ENCODE measurements around the gene ONECUT1.

ONECUT1 gene

DNA sequence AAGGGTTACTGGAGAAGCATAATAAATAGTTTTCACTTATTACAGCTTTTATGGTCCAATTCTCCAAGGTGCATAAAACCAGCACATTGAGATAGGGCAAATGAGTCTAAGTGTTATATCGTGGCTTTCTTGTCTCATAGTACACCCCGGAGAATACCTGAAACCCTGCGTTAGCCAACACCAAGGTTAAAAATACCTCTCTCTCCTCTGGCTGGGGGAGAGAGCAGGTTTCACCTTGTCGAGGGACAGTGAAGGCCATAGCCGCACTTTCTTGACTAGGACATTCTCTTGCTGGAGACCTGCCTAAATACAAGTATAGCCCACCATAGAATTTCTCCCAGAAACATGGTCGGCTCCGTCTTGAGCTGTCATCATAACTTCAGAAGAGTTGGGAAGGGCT, 59.5 kb downstream of the ONECUT1 start:
- DNase-seq: no peak

- no peak for DNase-seq
Measured at GRCh38 chr15:52730173-52730572, 60.0 kb downstream of the ONECUT1 start.

- no peak for DNase-seq
Measured at GRCh38 chr15:52728899-52729298, 61.2 kb downstream of the ONECUT1 start.

GRCh38 chr15:52727815-52728214, 62.3 kb downstream of the ONECUT1 start:
- no peak for DNase-seq

GRCh38 chr15:52726195-52726594, 63.9 kb downstream of the ONECUT1 start:
- DNase-seq: no peak

DNA sequence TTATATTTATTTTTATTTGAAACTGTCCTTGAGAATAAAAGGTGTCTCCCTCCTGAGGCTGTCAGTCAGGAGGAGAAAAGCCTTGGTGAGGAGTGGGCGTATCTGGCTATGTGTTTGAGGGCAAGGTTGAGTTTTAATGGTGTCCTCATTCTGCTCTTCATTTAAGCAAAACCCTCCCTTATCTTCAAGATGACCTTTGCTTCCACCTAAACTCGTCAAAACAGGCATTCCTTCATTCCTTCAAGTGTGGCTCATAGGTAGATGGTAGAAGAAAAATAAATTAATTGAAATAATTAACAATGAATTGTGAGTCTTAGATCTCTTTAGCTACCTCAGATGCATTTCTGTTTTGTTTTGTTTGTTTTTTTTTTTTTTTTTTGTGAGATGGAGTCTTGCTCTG, 71.6 kb downstream of the ONECUT1 start:
- no peak for DNase-seq

- no peak for DNase-seq
Measured at GRCh38 chr15:52717924-52718323, 72.2 kb downstream of the ONECUT1 start.

- no peak for DNase-seq
Measured at GRCh38 chr15:52717481-52717880, 72.7 kb downstream of the ONECUT1 start.

DNA sequence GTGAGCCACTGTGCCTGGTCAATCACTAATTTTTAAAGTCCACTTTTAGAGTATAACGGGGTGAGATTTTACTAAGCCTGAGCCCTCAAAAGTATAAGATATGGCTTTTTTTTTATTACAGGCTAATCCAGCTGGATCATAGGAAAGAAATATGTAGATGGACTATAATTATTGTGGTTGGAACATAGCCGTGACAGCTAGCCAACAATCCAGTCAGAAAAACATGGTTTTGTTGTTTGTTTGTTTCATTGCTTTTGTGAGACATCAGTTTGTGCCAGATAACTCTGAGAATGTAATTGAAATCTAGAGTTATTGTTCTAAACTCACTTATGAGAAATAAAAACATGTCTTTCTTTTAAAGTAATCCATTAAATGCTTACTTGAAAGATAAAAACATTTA, 73.6 kb downstream of the ONECUT1 start:
- DNase-seq: no peak

DNA sequence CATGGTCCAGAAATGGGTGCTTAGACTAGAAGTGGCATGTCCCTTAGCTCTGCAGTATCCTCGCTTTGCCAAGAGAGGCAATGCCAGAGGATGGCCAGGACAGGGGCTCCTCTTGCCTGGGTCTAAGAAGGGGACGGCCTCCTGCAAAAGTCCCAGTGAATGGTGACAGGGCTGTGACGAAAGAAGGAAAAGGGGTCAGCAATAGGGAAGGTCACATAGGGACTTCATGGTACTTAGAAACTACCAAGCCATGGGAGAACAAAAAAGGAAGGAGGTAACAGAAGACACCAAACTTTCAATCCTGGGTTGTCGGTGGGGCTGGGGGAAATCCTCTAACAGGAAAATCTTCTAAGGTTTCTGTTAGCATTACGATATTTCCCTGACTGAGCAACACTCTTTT, 74.7 kb downstream of the ONECUT1 start:
- DNase-seq: no peak

DNA sequence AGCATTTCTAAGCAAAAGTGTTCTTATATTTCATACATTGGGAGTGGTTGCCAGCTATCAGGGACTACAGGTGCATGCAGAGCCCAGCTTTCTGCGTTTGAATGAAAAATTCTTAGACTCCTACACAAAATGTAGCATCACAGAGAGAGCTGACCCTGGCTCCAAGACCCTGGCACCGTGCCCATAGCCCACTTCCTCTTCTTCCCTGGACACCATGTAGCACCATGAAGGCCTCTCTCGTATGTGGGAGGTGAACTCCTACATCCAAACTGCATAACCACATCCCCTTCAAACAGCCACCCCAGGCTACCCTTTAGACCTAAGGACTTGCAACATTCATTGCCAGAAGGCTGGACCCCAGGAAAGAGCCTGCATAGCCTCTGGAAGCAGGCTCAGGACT, 75.2 kb downstream of the ONECUT1 start:
- DNase-seq: no peak

DNA sequence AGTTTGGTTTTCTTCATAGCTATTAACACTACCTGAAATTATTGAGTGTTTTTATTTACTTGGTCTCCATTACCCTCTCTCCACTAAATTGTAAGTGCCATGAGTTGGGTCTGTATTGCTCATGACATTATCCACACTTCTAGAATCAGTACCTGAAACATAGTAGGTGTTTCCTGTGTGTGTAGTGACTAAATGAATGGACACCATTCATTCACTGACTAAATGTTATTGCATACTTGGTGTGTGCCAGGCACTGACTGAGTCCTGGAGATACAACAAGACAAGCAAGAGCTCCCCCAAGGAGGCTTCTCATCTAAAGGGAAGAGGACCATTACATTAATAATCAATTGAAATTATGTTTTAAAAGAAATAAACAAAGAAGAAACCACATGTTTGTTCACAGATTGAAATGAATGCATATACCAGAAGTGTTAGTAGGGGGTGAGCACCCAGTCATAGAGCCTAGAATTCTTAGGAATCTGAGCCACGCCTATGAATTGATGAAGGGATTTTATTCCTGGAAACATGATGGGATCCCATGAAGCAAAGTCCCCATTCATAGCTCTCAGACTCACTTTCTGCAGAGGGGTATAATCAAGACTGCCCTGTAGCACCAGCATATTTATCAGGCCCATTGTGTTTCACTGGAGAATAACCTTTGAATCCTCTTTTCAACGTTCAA, 79.3 kb downstream of the ONECUT1 start:
- no peak for DNase-seq

- no peak for DNase-seq
Measured at GRCh38 chr15:52710050-52710707, 80.0 kb downstream of the ONECUT1 start.

DNA sequence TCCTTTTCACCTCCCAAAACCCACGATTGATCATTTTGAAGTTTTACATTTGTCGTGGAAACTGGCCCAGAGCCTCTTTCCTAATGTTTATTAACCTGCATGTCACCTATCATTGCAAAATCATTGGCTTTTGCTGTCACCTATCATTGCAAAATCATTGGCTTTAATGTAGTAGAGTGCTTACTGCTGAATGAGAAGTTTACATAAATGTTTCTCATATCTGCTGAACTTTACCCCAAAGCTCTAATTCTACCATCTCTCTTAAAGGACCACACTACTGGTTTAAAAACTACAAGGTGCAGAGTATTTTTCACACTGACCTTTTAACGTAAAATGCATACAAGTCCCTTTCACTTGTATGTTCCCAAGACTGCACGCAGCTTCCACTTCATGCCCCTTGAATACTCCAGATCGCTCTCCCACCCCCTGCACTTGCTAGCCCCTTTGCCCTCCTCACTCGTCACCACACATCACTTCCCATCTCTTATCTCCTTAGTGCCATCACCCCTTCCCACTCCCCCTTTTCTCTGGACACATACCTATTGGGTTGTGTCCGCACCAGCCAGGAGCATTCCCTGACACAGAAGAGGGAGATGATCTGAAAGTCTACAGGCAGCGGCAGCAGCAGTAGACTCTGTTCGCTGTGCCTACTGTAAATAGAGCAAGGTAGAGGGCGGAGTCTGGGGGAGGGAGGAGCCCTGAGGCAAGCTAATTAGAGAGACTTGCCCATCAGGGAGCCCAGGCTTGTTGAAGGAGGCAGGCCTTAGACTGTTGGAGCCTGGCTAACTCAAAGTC, 80.8 kb downstream of the ONECUT1 start:
- no peak for DNase-seq
